GM18868 (cell line): ENCODE results near the gene FSTL4.

Experiments
- ATAC-seq: cut with Tn5 transposase; IDR thresholded peaks from one replicate; pipeline ENCODE4 v1.9.1; 2021; ENCODE audit warnings: mild to moderate bottlenecking, moderate library complexity; ENCODE audit not compliant: unreplicated experiment

The FSTL4 gene

GRCh38 chr5:133520991-133521706, 91.2 kb downstream of the FSTL4 start:
- no peak for ATAC-seq

- ATAC-seq: no peak
These were observed 92.3 kb downstream of the FSTL4 start for GRCh38 chr5:133520062-133520461.

GRCh38 chr5:133519191-133519590, 93.2 kb downstream of the FSTL4 start:
- no peak for ATAC-seq

GRCh38 chr5:133514456-133514855, 97.9 kb downstream of the FSTL4 start:
- ATAC-seq: no peak

GRCh38 chr5:133512896-133513295, 99.4 kb downstream of the FSTL4 start:
- no peak for ATAC-seq

GRCh38 chr5:133511653-133512235, 100.6 kb downstream of the FSTL4 start:
- ATAC-seq: no peak

- no peak for ATAC-seq
These were observed 101.6 kb downstream of the FSTL4 start for GRCh38 chr5:133510634-133511262.

GRCh38 chr5:133509742-133510079, 102.6 kb downstream of the FSTL4 start:
- ATAC-seq: no peak

- ATAC-seq: no peak
These were observed 103.2 kb downstream of the FSTL4 start for GRCh38 chr5:133508845-133509741.

GRCh38 chr5:133508331-133508730, 104.0 kb downstream of the FSTL4 start:
- ATAC-seq: no peak

GRCh38 chr5:133506181-133506580, 106.2 kb downstream of the FSTL4 start:
- ATAC-seq: no peak

GRCh38 chr5:133503511-133503910, 108.8 kb downstream of the FSTL4 start:
- no peak for ATAC-seq

GRCh38 chr5:133499895-133500294, 112.4 kb downstream of the FSTL4 start:
- no peak for ATAC-seq

GRCh38 chr5:133497608-133498348, 114.6 kb downstream of the FSTL4 start:
- ATAC-seq: no peak

- no peak for ATAC-seq
These were observed 115.7 kb downstream of the FSTL4 start for GRCh38 chr5:133496631-133497030.

GRCh38 chr5:133494923-133495246, 117.5 kb downstream of the FSTL4 start:
- ATAC-seq: no peak

GRCh38 chr5:133494232-133494922, 118.0 kb downstream of the FSTL4 start:
- no peak for ATAC-seq

GRCh38 chr5:133489632-133490031, 122.7 kb downstream of the FSTL4 start:
- no peak for ATAC-seq

- no peak for ATAC-seq
These were observed 125.2 kb downstream of the FSTL4 start for GRCh38 chr5:133487093-133487492.

GRCh38 chr5:133485468-133485867, 126.9 kb downstream of the FSTL4 start:
- no peak for ATAC-seq
